Stimulated activated CD8-positive, alpha-beta memory T cell treated with anti-CD3 and anti-CD28 coated beads, Interleukin-12 subunit alpha, Interleukin-12 subunit beta, amount 100 ng/mL, for 1 hour (primary cell): ENCODE results near the gene TTYH2.
A peak's percentile ranks its signal among the peaks of the same experiment; 100 is the strongest.

Experiments
- DNase-seq: peaks from one replicate; pipeline ENCODE4 v3.0.0-alpha.2; 2020; ENCODE audit warnings: low read depth

TTYH2 gene

DNA sequence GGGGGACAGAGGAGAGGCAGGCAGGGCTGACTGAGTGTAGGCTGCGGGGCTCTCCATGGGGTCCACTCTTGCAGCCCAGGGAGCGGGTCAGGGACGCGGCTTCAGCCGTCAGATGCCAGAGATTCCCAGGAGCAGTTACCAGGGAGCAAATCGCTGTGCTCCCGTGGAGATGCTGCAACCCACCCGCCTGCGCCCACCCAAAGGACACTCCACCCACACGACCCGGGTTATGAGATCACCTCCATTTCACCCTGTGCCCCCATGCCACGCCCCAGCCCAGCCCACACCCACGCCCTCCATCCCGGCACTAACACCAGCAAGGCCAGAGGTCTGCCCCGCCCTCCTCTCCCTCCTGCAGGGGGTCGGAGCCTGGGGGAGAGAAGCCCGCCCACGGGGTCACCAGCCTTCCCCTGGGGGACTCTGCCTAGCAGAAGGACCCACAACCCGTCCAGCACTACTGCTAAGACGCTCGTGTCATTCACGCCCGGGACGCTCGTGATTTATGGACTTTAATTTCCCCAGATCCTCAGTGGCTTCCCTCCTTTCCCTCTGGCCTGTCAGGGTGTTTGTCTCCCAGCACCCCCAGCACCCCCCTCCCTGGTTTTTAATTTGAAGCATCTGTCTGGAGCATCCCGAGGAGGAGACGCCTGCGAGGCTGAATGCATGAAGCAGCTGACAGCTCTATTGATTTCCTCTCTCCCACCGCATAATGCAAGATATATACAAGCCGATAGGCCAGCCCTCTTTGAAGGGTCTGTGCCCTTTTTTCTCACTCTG is 16.6 kb upstream of the TTYH2 start:
- no peak for DNase-seq

DNA sequence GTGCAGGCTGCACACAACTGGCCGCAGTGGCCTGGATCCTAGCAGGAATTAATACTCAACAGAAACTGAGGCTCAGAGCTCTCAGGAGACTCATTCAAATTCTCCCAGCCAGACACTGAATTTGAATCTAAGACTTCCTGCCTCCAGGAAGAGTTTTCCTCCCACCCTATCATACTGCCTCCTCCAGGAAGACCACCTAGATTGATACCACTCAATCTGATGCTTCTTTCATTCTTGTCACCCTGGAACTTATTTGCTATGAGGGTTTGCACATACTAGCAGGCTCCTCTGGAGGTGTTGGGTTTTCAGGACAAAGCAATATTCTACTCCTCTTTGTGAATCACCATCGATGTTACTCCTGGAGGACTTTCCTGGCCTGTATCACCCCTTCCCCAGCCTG is 15.6 kb upstream of the TTYH2 start:
- no peak for DNase-seq

DNA sequence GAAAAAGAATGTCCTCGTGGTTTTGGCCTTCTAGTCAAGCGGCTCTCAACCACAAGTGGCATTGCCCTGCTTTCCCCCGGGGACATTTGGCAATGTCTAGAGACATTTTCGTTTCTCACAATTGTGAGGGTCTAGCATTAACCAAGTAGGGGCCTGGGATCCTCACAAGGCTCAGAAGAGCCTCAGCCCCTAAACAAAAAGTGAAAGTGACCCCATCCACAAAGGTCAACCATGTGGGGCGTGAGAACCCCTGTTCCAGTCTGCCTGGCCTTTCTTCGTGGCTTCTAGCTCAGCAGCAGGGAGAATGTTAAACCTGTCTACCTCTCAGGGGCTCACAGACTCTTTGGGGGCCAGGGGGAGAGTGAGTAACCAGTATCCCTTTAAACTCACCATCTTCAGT is 14.7 kb upstream of the TTYH2 start:
- DNase-seq: no peak

DNA sequence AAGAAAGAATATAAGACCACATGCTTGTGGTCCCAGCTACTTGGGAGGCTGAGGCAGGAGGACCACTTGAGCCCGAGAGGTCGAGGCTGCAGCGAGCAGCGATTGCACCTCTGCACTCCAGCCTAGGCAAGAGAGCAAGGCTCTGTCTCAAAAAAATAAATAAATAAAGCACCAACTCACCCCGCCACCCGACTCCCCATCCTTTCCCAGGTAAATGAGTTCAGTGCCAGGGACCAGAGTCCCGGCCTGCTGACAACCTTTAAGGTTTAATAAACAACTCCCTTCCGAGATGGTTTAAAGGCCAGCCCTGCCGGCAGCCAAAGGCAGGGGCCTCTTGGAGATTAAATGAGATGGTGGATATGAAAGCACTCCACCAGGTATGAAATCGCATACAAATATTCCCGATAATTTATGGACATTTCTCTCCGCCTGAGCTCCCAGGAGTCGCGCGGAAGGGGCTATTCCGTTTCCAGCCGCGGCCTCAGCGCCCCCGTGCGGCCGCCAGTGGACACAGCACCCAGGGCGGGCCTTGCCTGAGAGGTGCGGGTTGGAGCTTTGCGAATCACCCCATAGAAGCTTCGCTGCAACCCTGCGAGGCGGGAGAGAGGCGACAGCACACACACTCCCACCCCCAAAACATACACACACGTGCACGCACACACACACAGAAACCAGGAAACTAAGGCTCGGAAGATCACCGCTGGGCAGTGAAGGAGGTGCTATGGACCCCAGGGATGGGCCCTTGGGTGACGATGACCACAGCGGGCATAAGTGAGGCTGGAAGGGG is 13.9 kb upstream of the TTYH2 start:
- no peak for DNase-seq

DNA sequence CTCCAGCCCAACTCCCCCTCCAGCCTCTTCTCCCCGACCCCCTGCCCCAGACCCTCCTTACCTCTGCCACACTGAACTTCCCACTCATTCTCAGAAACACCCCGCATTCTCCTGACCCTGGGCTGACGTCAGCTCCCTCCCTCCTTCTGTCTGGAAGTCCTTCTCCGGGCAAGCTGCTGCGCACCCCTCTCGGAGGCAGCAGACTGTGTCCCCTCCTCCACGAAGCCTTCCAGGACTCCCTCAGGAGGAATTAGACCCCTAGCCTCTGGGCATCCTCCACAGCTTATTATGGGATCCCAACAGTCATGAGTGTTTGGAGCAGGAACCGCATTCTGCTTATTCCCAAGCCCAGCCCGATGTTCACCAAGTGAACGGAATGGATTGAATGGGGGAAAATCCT is 13.3 kb upstream of the TTYH2 start:
- DNase-seq: no peak

DNA sequence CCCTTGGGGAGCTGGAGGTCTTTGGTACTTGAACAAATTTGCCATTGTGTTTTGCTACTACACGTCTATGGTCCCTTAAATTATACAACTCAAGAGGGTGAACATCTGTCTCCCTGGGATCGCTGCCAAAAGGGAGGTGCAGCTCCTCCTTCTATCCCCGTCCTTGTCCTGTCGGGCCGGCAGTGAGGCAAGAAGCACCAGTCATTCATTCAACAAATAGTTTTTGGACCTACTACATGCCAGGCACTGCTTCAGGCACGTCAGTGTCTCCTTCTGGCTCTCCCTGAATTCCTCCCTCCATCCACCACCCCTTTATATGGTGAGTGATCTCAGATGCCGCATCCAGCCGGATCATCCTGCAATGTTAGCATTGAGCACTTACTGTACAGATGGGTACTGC is 12.1 kb upstream of the TTYH2 start:
- no peak for DNase-seq

DNA sequence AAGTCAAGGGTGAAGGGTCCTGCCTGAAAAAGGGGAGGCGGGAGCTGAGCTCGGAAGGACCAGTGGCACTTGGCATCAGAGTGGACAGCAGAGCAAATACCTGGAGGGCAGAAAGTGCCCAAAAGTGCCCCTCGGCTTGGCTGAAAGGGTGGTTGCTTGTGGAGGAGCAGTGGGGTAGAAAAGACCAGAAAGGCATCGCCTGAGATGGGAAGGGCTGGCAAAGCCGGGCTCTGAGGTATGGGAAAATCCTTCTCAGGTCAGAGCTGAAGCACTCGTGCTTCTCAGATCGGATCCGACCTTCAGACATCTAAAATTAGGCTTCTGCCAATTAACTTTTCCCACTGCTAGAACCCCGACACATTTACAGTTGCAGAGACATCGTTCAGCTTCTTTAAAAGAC is 11.4 kb upstream of the TTYH2 start:
- DNase-seq: no peak

DNA sequence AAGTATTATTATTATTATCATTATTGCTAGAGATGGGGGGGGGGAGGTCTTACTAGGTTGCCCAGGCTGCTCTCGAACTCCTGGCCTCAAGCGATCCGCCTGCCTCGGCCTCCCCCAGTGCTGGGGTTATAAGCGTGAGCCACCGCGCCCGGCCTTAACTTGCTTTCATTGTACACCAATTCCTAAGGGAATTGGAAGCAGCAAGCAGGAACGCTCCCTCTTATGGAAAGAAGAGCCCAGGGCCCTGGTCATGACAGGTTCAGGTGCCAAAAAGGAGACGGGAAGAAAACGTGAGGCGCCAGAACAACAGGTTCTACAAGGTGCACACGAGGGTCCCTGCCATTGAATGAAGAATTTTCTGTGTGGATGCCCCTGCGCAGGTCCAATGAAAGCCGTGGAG is 10.4 kb upstream of the TTYH2 start:
- no peak for DNase-seq

DNA sequence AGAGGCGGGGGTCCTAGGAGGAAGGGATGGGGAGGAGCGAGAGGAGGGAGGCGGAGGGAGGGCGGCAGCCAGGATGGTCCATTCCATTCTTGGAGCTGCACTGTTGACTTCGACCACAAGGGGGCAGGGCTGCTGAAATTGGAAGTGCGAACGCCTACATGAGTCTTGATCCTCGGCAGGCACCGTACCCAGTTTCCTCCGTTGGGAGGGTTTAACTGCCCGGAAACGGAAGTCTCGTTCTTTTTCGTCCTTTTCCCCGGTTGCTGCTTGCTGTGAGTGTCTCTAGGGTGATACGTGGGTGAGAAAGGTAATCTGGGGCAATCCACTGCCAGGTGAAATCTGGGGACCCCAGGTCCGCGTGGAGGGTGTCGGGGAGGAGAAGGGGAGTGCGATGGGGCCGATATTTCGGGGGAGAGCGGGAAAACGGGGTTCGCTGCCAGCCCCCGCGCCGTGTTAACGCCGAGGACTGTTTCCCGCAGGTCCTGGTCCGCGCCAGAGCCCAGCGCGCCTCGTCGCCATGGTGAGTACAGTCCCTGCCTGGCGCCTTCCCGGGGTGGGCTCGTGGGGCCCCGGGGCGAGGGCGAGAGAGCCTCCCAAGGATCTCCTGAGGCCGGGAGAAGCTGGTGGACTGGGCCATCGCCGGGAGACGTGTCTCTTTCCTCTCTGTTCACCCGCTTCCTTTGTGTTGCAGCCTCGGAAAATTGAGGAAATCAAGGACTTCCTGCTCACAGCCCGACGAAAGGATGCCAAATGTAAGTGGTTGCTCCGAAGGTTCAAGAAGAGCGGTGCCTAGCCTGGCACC is 9.7 kb upstream of the TTYH2 start, which contains the start of gene RPL38:
Gene RPL38, plus strand, starts transcription at position 240 of the 802 bp plus-strand sequence. Its CDS starts 278 bp downstream, at position 518.
- DNase-seq: peak; percentile 96

DNA sequence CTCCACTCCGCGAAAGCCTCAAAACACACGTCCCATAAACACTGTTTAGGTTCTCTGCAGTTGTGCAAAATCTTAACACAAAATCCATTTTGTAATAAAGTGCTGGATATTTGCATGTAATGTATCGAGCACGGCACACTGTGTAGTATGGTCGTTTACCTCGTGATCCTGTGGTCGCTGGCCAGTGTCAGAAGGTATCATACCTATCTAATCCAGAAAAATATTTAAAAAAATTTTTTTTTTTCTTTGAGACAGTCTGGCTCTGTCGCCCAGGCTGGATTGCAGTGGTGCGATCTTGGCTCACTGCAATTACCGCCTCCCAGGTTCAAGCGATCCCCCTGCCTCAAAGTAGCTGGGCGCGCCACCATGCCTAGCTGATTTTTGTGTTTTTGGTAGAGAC is 8.9 kb upstream of the TTYH2 start:
- DNase-seq: no peak

DNA sequence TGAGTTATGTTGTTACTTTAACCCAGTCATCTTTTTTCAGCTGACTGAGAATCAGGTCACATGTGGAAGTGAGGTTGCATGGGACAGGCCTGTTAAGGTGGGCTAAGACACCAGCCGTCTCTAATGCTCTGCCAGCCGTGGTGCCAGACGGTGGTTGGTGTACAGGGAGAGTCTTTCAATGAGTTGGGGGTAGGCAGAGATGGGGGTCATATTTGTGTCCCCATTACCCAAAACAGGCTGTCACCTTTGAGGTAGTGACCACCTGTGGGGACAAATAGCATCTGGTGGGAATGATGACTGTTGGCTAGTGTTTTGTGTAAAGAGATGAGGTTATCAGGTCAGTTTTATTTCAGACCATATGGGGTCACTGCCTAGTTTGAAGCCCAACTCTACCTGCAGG is 8.1 kb upstream of the TTYH2 start:
- DNase-seq: no peak

DNA sequence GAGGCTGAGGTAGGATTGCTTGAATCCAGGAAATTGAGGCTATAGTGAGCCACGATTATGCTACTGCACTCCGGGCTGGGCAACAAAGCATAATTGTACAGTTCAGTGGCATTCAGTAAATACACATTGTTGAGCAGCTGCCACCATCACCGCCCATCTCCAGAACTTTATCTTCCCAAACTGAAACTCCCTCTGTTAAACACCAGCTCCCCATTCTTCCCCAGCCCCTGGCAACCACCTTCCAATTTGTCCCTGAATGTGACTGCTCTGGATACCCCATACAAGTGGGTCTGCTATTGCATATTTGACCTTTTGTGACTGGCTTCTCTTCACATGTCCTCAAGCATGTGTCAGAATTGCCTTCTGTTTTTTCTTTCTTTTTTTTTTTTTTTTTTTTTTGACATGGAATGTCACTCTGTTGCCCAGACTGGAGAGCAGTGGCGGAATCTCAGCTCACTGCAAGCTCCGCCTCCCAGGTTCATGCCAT is 7.0 kb upstream of the TTYH2 start:
- no peak for DNase-seq

DNA sequence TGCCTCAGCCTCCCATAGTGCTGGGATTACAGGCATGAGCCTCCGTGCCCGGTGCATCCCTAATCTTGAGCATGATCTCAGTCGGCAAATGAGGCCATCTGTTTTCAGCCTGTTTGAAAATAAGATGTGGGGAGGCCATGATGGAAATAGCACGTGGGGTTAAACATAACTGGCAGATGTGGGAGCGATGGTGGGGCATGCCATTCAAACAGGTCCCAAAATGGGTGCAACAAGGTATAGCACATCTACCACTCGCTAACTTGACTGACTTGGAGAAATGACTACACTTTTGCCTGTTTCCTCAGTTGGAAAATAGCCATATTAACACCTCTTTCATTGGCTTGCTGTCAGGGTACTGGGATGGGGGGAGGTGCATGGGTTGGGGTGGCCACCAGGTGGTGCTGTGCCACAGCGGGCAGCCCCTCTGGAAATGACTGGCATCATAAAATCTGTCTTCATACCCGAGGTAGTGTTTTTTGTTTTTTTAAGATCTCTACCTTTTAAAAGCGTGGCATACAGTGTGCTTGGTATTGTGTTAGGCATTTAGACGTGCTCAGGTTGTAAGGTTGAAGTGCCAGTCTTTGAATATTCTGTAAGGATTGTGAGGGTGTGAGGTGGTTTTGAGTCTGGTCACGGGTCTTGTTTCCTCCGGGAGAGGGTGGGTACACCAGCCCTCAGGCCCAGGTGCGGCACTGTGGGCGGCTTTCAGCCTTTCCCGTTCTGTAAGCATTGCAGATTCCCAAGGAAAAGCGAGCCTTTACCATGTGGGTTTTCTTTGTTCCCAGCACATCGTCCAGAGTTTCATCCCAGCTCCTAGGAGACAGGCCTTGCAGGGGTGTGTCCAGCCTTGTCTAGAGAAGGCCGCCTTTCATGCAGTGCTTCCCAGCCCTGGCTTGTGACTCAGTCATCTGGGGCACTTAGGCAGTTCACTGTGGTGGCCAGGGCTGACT is 2.9 kb upstream of the TTYH2 start:
- DNase-seq: peak; percentile 66

DNA sequence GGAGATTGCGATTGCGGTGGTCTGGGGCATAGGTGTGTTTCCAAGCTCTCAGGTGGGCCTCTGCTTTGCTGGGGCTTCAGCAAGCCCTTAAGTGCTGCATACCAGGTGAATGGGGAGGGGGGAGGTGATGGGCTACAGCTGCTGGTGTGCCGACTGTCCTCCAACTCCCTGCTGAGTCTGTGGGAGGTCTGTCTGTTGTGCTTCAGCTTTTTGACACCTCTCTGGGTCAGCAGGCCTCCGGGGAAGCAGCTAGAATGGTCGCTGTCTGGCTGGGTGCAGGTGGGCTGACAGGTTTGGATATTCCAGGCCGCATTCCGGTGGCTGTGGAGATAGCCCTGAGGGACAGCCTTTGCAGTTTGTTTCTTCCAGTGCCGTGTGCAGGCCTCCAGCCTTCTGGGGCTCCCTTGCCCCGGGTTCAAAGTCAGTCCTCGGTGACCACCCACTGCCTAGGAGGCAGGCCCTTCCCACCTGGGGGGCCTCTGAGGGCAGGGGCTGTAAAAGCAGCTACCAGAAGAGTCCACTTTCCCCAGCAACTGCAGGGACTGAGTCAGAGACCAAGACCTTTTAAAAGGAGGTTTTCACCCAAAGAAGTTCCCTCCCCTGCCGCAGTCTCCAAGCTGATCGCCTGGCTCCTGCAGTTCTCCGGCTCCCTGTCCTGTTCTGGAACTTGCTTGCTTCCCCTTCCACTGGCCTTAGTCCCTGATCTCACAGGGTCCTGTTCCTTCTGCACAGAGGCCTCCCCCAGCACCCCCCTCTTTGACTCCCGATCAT is 2.0 kb upstream of the TTYH2 start:
- DNase-seq: no peak

DNA sequence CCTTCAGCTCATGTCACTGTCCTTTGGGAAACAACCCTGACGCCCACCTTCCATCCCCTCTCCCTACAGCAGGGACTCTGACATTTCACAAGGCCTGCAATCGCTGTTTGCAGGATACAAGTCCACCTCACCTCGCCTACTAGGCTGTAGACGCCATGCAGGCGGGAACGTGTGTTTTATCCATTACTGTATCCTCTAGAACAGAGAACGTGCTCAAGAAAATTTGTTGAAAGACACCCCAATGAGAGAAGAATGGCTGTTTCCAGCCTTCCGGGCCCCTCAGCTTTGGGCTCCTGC is 1.5 kb upstream of the TTYH2 start:
- no peak for DNase-seq

DNA sequence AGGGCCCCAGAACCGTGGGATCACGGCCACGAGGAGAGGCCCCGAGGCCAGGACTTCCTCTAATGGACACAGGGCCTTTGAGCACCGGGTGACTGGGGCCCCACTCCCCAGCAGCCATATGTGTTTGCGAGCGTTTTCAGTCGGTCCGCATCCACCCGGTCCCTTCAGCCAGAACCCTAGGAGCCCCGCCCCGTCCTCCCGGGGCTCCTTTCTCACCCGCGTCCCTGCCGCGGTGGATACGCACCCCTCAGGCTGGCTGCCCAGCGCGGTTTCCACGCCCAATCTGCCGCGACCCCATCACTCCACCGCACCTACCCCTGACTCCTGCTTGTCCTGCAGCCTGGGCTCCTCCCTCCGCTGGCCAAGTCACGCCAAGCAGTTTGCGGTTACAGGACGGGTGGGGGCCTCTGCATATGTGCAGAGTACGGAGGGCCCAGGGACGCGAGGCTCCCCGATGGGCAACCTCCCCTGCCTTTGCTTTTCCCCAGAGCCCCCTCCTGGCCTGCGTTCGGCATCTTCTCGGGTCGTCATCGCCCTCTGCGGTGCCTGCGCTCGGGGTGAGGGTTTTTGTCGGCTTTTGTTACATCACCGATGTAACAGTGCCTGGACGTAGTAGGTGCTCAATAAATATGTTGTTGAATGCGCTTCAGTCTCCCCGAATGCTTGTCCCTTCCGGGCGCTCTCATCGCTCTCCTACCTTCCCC is 1.0 kb upstream of the TTYH2 start:
- no peak for DNase-seq

DNA sequence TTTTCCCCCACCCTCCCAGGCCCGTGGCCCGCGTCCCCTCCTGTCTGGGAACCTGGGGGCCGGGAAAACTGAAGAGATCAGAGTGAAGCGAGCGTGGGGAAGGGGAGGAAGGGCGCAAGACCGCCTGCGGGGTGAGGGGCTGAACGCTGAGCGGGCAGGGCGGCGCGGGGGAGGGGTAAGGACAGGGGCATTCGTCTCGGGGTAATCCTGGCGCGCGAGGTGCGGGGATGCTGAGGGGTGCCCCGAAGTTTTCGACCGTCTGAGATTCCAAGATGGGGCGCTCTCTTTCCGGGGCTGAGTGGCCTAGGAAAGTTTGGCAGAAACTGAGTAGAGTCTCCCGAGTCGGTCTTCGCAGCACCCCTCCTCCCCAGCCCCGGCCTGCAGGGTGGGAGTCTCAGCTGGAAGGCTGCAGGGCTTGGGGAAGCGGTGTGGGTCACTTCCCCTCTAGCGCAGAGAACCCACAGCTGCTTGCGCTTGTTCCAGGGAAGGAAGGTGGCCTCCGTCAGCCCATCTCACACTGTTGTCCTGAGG is 555 bp downstream of the TTYH2 start:
- DNase-seq: no peak

DNA sequence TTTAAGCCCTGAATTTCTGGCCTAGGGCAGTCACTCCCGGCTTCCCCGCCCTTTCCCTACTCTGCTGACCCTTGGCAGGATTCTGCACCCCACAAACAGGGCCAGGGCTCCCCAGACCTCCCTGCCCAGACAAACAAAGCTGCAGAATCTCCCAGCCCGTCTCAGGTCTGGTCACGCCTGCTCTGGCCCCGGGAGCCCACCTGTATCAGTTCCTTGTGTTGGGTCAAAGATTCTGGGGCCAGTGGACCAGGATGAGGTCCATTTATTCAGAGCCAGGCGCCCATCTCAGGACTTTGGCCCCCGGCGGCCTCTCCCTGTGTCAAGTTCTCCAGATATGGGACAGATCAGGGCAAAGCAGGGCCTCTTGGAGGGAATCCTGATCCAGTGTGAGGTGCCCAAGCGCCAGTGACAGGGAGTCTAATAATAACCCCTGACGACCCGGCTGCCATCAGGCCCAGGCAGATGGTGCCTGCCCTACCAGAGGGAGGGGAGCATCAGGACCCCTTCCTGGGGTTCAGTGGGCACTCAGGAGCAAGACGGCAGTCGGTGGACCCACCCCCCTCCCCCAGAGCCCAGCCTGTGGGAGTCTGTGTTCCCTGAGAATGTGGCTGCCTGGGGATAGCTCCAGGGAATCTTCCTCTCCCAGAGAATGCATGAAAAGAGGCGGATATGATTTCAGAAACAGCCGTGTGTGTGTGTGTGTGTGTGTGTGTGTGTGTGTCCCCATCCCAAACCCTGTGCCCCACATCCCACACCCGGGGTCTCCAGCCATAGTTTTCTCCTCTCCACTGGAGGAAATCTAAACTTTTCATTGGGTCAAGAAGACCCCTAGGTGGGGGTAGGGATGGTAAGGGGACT is 1.3 kb downstream of the TTYH2 start:
- no peak for DNase-seq

DNA sequence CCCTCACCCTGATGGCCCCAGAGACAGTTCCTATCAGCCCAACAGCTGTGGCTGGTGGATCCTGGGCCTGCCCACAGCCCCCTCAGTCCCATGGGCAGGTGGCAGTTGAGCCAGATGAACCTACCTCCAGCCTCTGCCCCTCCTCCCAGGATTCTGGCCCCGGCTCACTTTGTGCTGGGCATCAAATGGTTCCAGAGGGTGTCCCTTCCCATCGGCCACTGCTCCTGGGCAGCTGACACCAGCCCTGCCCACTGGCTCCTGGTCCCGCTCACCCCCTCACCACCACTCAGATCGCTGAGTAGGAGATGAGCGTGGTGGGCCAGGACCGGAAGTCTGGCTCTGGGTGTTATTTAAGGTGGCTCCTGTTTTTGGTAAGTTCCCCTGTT is 2.0 kb downstream of the TTYH2 start:
- no peak for DNase-seq
